OCI-M2 (cell line): ENCODE measurements around the gene PCDHGC4.

Source experiments
- DNase-seq: peaks from one replicate; lab custom pipeline; 2025; ENCODE audit not compliant: unreplicated experiment; lab: John Stamatoyannopoulos, UW

PCDHGC4 gene

GRCh38 chr5:141484641-141485311, at the start of gene PCDHGC4:
Gene PCDHGC4 (plus strand): TSS chr5:141485030. CDS start chr5:141485174, 144 bp downstream.
- no peak for DNase-seq

- DNase-seq = no peak
These were observed 47.6 kb upstream of the PCDHGC4 start for GRCh38 chr5:141437221-141437620.

- no peak for DNase-seq
These were observed 45.3 kb upstream of the PCDHGC4 start for GRCh38 chr5:141439411-141440141.

GRCh38 chr5:141440341-141440740, 44.5 kb upstream of the PCDHGC4 start:
- no peak for DNase-seq

GRCh38 chr5:141441571-141442170, 43.2 kb upstream of the PCDHGC4 start:
- no peak for DNase-seq

GRCh38 chr5:141465351-141465750, 19.5 kb upstream of the PCDHGC4 start:
- no peak for DNase-seq

- no peak for DNase-seq
These were observed 9.2 kb upstream of the PCDHGC4 start, which contains the start of gene PCDHGC3 for GRCh38 chr5:141475625-141476131. Gene PCDHGC3 (plus strand): TSS chr5:141475966. CDS start chr5:141476117, 151 bp downstream.

GRCh38 chr5:141476132-141476911, 8.5 kb upstream of the PCDHGC4 start:
- DNase-seq = no peak

GRCh38 chr5:141477044-141477575, 7.7 kb upstream of the PCDHGC4 start:
- DNase-seq = no peak

- no peak for DNase-seq
These were observed 7.0 kb upstream of the PCDHGC4 start for GRCh38 chr5:141477815-141478214.

GRCh38 chr5:141478321-141478945, 6.4 kb upstream of the PCDHGC4 start:
- no peak for DNase-seq

GRCh38 chr5:141479776-141480175, 5.1 kb upstream of the PCDHGC4 start:
- DNase-seq = no peak

- DNase-seq = no peak
These were observed 928 bp upstream of the PCDHGC4 start for GRCh38 chr5:141483902-141484301.

- DNase-seq = no peak
These were observed 555 bp upstream of the PCDHGC4 start for GRCh38 chr5:141484310-141484640.

GRCh38 chr5:141485321-141486055, 658 bp downstream of the PCDHGC4 start:
- no peak for DNase-seq

- no peak for DNase-seq
These were observed 1.3 kb downstream of the PCDHGC4 start for GRCh38 chr5:141486091-141486490.

- DNase-seq = no peak
These were observed 2.3 kb downstream of the PCDHGC4 start for GRCh38 chr5:141487131-141487530.

GRCh38 chr5:141488591-141489561, 4.0 kb downstream of the PCDHGC4 start, which contains the start of gene PCDHGC5:
Gene PCDHGC5 (plus strand): TSS chr5:141489081. CDS start chr5:141489241, 160 bp downstream.
- no peak for DNase-seq
